A673 (cell line): Measurements from ENCODE around the gene ZNF358. TPM values are rescaled to one million over a fixed set of nuclear protein-coding genes. Genes with fewer than 3 reads are reported as not detected.

Experiments used
- BruUV-seq: library from RNA; stranded (reverse); fragments of 400-500 nt; replicated peaks from 2 replicates; lab custom pipeline; 2021; lab: Mats Ljungman, UMichigan
- CTCF ChIA-PET: fragments of 300-600 bp; sonication (Branson Sonifier 250); formaldehyde crosslinking; loops from one replicate; lab custom pipeline; 2022; ENCODE audit warnings: antibody characterized with exemption; lab: Charles Lee
- POLR2A ChIA-PET: fragments of 300-600 bp; sonication (Branson Sonifier 250); formaldehyde crosslinking; loops from one replicate; lab custom pipeline; 2022; ENCODE audit warnings: antibody characterized with exemption; ENCODE audit not compliant: low non-redundant PET; lab: Charles Lee
- DNase-seq: peaks from one replicate; pipeline ENCODE4 v3.0.0-alpha.2; 2015; ENCODE audit warnings: low spot score
- H3K27ac ChIP-seq: fragments of 200-600 bp; sonication (generic); 2 replicates; pipeline ENCODE4 v1.5.1; 2016; ENCODE audit warnings: mixed run types, low read depth, mild to moderate bottlenecking, mixed read lengths, antibody characterized with exemption, low read length; ENCODE audit not compliant: poor library complexity, severe bottlenecking
- H3K27me3 ChIP-seq: fragments of 200-600 bp; sonication (generic); replicated peaks from 2 replicates; pipeline ENCODE4 v1.6.1; 2017; ENCODE audit warnings: mixed run types, low read depth, mild to moderate bottlenecking, mixed read lengths, antibody characterized with exemption, low read length; ENCODE audit not compliant: insufficient read depth, poor library complexity
- H3K36me3 ChIP-seq: fragments of 200-600 bp; sonication (generic); 2 replicates; pipeline ENCODE4 v1.6.1; 2016; ENCODE audit warnings: mixed run types, mild to moderate bottlenecking, mixed read lengths, antibody characterized with exemption, low read length; ENCODE audit not compliant: insufficient read depth, poor library complexity, severe bottlenecking
- H3K4me1 ChIP-seq: fragments of 200-600 bp; sonication (generic); 2 replicates; pipeline ENCODE4 v1.6.1; 2017; ENCODE audit warnings: mixed run types, mild to moderate bottlenecking, mixed read lengths, antibody characterized with exemption, low read length; ENCODE audit not compliant: insufficient read depth, poor library complexity, severe bottlenecking
- H3K4me3 ChIP-seq: fragments of 200-600 bp; sonication (generic); 2 replicates; pipeline ENCODE4 v1.5.1; 2016; ENCODE audit warnings: low read depth, mixed run types, mild to moderate bottlenecking, mixed read lengths, low read length; ENCODE audit not compliant: poor library complexity, severe bottlenecking
- H3K9me3 ChIP-seq: fragments of 200-600 bp; sonication (generic); 2 replicates; pipeline ENCODE4 v1.6.1; 2016; ENCODE audit warnings: mixed run types, low read depth, mild to moderate bottlenecking, mixed read lengths, antibody characterized with exemption, low read length; ENCODE audit not compliant: poor library complexity, severe bottlenecking
- CTCF ChIP-seq: fragments of 300-800, 200-600 bp; sonication (generic); conservative IDR thresholded peaks from 2 replicates; pipeline ENCODE4 v1.5.1; 2017; ENCODE audit warnings: low read depth, mild to moderate bottlenecking, antibody characterized with exemption, low read length, moderate library complexity, mixed read lengths
- EZH2 ChIP-seq: fragments of 200-600 bp; sonication (generic); IDR thresholded peaks from 2 replicates; pipeline ENCODE4 v1.6.1; 2017; ENCODE audit warnings: borderline replicate concordance, low read depth, mild to moderate bottlenecking, mixed read lengths, antibody characterized with exemption, low read length; ENCODE audit not compliant: poor library complexity, severe bottlenecking
- intact Hi-C: fragments of 100-400 bp; cut with micrococcal nuclease; formaldehyde crosslinking; loops from one replicate; pipeline ENCODE4 v1.10.0; 2022; ENCODE audit not compliant: unreplicated experiment
- total RNA-seq: library from RNA; stranded (reverse); gene quantifications from 2 replicates; pipeline ENCODE4 v1.2.3, GENCODE V29; 2021

ZNF358 gene
- total RNA-seq, 1 experiment from 2014 or later: 44.1 TPM

DNA sequence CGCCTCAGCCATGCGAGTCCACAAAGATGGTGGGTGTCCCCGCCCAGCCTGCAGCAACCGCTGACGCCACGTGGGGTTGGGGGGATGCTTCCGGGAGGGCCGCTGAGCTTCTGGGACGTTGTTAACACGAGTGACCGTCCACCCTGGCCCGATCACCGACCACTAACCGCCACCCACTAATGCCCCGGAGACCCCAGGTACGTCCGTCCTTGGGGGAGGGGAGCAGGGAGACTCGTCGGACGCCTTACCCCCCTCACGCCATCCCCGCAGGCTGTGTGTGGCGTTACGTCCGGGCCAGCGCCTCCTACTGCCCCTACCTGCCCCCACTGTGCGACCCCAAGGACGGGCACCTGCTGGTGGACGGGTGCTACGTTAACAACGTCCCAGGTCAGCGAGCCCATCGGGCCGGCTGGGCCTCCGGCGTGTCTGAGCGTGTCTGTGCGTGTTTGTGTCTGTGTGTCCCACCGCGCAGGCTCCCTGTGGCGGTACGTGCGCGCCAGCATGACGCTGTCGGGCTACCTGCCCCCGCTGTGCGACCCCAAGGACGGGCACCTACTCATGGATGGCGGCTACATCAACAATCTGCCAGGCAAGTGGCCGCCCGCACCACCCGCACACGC is 40.9 kb downstream of the ZNF358 start:
- Histone ChIP-seq H3K36me3 (peaks cover 4% of the 10 kb centered on the region), H3K9me3 (no peaks in the 10 kb centered on the region), H3K4me1 (no peaks in the 10 kb centered on the region), H3K4me3 (no peak overlapping the region), H3K27me3 (no peaks in the 10 kb centered on the region), H3K27ac (no peak overlapping the region)
- no peak for TF ChIP-seq EZH2
- TF ChIP-seq CTCF: no peak
- CTCF ChIA-PET: no interaction called here
- intact Hi-C loops: no loop called here
- DNase-seq: no peak
- BruUV-seq: no TSS peak
- POLR2A ChIA-PET: no interaction called here

DNA sequence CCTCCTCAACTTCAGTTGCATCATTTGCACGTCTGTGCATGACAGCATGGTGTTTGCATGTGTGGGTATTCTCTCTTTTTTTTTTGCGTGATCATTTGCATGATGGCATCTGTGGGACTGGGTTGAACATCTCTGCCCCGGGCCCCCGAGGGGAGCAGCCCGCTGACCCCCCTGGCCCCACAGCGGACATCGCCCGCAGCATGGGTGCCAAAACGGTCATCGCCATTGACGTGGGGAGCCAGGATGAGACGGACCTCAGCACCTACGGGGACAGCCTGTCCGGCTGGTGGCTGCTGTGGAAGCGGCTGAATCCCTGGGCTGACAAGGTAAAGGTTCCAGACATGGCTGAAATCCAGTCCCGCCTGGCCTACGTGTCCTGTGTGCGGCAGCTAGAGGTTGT is 42.8 kb downstream of the ZNF358 start:
- ChIA-PET POLR2A (no interaction called here), CTCF (no interaction called here)
- intact Hi-C loops: no loop called here
- Histone ChIP-seq H3K4me3 (no peak overlapping the region), H3K27ac (no peak overlapping the region), H3K4me1 (no peaks in the 10 kb centered on the region), H3K36me3 (peaks cover 4% of the 10 kb centered on the region), H3K9me3 (no peaks in the 10 kb centered on the region), H3K27me3 (no peaks in the 10 kb centered on the region)
- no peak for TF ChIP-seq EZH2
- no peak for TF ChIP-seq CTCF
- no peak for DNase-seq
- BruUV-seq: no TSS peak

DNA sequence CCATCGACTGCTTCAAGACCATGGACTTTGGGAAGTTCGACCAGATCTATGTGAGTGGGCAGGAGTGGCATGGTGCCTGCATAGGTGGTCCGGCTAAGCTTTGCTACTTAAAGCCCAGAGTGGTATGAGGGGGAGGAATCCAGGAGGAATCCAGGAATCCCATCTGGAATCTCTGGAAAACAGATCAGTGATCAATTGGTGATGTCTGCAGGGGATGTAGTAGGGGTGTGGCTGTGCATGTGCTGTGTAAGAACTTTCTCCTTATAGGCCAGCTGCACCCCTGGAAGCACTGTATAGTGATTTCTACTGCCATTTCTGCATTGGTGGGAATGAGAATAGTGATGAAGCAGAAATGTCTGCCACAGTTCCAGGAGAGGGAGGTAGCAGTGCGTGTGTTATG is 43.2 kb downstream of the ZNF358 start:
- H3K27me3 ChIP-seq: no peaks in the 10 kb centered on the region
- H3K27ac ChIP-seq: no peak overlapping the region
- TF ChIP-seq CTCF: no peak
- TF ChIP-seq EZH2: no peak
- intact Hi-C loops: no loop called here
- ChIA-PET CTCF (no interaction called here), POLR2A (no interaction called here)
- H3K9me3 ChIP-seq: no peaks in the 10 kb centered on the region
- BruUV-seq: no TSS peak
- no peaks in the 10 kb centered on the region for H3K4me1 ChIP-seq
- H3K36me3 ChIP-seq: peaks cover 4% of the 10 kb centered on the region
- no peak for DNase-seq
- no peak overlapping the region for H3K4me3 ChIP-seq
